ENCODE data around the gene POC1B. TPM values are rescaled to one million over a fixed set of nuclear protein-coding genes. Genes with fewer than 3 reads are reported as not detected.
A peak's percentile ranks its signal among the peaks of the same experiment; 100 is the strongest.

The POC1B gene
- total and polyA plus RNA-seq, 11 donors, result 3.3 to 12.4 (median 8.5) TPM

DNA sequence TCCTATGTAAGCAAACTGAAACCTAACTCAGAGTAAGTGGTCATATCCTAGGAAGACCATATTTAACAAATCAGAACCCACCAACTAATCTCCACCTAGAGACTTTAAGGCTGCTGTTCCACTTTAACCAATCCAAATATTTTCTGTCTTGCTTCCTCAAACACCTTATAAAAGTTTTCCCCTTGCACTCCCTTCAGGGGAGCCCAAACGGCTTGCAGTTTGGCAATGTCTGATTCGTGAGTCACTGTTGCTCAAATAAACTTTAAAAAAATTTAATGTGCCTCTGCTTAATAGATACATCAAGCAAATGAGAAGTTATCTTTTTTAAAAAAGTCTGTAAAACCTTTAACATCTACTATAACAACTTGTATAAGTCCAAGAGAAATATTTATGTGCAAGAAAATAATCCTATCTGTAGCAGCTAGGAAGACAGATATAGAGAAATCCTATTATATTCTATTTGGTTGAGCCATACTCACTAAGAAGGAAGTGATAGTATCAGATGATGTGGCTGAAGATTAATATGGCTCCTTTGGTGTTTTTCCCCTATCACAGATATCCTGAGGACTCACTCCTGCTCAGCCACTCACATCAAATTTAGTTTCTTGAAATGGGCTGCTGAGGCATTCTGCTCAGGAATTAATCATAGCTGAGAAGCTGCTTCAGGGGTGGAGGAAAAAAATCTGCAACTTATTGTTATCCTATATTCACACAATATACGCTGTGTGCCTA is 108.4 kb downstream of the POC1B start:
- H3K27me3 ChIP-seq, result no peaks in the 10 kb centered on the region
- WGBS, 4 donors, result 83 to 88% (median 86%) methylated on average over 3 of the region's 3 CpGs
- H3K4me1 ChIP-seq, result peaks cover 0 to 6% (median 0%) of the 10 kb centered on the region in 12 donors
- DNase-seq, result no peak
- H3K36me3 ChIP-seq, result no peaks in the 10 kb centered on the region
- intact Hi-C loops (cut with DNase I), result no loop called here
- H3K4me3 ChIP-seq, result no peak overlapping the region
- H3K27ac ChIP-seq, result peak overlapping the region in 1 of 12 donors; percentile 3
- H3K9me3 ChIP-seq, result no peaks in the 10 kb centered on the region
- no peak for TF ChIP-seq POLR2A (IDR thresholded peaks at IDR 0.05)
- TF ChIP-seq, protein P1, sequence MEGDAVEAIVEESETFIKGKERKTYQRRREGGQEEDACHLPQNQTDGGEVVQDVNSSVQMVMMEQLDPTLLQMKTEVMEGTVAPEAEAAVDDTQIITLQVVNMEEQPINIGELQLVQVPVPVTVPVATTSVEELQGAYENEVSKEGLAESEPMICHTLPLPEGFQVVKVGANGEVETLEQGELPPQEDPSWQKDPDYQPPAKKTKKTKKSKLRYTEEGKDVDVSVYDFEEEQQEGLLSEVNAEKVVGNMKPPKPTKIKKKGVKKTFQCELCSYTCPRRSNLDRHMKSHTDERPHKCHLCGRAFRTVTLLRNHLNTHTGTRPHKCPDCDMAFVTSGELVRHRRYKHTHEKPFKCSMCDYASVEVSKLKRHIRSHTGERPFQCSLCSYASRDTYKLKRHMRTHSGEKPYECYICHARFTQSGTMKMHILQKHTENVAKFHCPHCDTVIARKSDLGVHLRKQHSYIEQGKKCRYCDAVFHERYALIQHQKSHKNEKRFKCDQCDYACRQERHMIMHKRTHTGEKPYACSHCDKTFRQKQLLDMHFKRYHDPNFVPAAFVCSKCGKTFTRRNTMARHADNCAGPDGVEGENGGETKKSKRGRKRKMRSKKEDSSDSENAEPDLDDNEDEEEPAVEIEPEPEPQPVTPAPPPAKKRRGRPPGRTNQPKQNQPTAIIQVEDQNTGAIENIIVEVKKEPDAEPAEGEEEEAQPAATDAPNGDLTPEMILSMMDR (IDR thresholded peaks at IDR 0.05), result no peak
- ATAC-seq, result peak in 1 of 4 donors; percentile 33

DNA sequence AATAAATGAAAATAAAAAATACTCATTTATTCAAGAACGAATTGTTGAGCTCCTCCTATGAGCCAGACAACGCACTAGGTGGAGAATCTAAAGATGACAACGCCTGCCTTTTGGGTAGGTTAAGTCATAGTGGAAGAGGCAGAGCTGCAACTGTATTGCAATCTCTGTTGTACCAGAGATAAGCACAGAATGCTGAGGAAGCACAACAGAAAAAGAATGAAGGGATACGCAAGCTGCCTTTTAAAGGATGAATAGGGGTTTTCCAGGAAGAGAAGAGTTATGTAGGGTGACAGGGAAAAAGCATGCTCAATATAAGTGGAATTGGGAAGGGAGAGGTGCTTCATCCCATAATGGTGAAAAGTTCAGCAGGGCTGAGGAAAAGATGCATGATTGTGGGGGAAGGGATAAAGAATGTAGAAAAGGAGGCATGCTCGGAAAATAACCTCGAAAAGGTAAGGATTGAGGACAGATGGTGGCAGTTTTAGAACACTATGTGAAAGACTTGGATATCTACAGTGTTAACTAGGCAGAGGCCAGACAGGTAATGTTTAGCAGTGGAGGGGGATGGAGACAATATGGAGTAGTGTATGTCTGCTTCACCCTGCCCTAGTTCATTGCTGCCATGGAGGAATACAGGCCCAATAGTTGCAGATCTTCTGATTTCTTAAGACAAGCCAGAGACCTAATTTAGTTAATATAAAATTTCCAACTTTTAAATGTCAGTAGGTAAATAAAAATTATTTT is 109.6 kb downstream of the POC1B start:
- TF ChIP-seq, protein P1 (IDR thresholded peaks at IDR 0.05), result no peak
- no peak for TF ChIP-seq POLR2A (IDR thresholded peaks at IDR 0.05)
- no peaks in the 10 kb centered on the region for H3K27me3 ChIP-seq
- H3K27ac ChIP-seq, result no peak overlapping the region
- ATAC-seq (no peak), DNase-seq (no peak)
- H3K4me1 ChIP-seq, result peaks cover 0 to 5% (median 0%) of the 10 kb centered on the region in 12 donors
- no peaks in the 10 kb centered on the region for H3K9me3 ChIP-seq
- intact Hi-C loops (cut with DNase I), result no loop called here
- no peaks in the 10 kb centered on the region for H3K36me3 ChIP-seq
- WGBS, 4 donors, result 91 to 95% (median 94%) methylated on average over 6 of the region's 6 CpGs
- no peak overlapping the region for H3K4me3 ChIP-seq

DNA sequence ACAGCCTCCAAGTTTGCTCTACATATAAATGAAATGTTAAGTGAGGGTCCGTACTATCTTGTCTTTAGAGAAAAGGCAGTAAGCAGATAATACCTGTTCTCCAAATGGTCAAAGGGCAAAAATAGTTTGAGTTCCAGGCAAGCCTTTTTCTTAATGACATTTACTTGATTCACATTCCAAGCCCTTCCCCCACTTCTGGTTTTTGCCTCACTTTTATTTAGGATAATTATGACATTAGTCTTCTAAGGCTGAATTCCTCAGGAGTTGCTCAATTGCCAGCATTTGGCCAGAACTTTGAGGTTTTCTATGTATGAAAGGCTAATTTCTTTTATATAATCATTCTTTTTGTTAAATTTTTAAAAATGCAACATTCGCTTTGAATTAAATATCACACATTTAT is 111.0 kb downstream of the POC1B start:
- peaks cover 0 to 5% (median 0%) of the 10 kb centered on the region in 12 donors for H3K4me1 ChIP-seq
- H3K9me3 ChIP-seq, result no peaks in the 10 kb centered on the region
- H3K36me3 ChIP-seq, result no peaks in the 10 kb centered on the region
- TF ChIP-seq, protein P1 (IDR thresholded peaks at IDR 0.05), result no peak
- no peak for TF ChIP-seq POLR2A (IDR thresholded peaks at IDR 0.05)
- intact Hi-C loops (cut with DNase I), result no loop called here
- H3K27ac ChIP-seq, result no peak overlapping the region
- H3K27me3 ChIP-seq, result no peaks in the 10 kb centered on the region
- no peak overlapping the region for H3K4me3 ChIP-seq
- ATAC-seq (no peak), DNase-seq (no peak)
- 95 to 97% (median 96%) methylated on average over 2 of the region's 2 CpGs for WGBS, 4 donors

DNA sequence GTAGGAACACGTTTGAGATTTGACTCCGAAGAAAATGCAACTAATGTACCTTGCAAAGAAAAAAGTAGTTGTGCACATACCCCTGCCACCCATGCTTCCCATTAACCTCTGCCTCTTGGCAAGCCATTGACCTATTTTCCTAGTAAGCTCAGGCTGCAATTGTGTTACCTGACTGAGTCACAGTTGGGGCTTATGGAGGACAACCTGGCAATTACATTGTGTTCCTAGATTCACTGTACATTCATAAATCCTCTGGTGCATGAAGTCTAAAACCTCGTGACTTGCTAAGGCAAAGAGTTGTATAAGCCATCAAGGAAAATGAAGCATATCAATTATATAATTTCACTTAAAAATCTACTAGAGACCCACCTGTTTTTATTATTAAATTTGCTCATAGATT is 111.5 kb downstream of the POC1B start:
- TF ChIP-seq POLR2A (IDR thresholded peaks at IDR 0.05), result no peak
- TF ChIP-seq, protein P1 (IDR thresholded peaks at IDR 0.05), result no peak
- 86 to 92% (median 89%) methylated on average over 3 of the region's 3 CpGs for WGBS, 4 donors
- Histone ChIP-seq H3K27me3 (no peaks in the 10 kb centered on the region), H3K9me3 (no peaks in the 10 kb centered on the region), H3K27ac (no peak overlapping the region), H3K4me3 (no peak overlapping the region), H3K4me1 (peaks cover 0 to 5% (median 0%) of the 10 kb centered on the region in 12 donors), H3K36me3 (no peaks in the 10 kb centered on the region)
- ATAC-seq (no peak), DNase-seq (no peak)
- intact Hi-C loops (cut with DNase I), result no loop called here
